Endodermal cell (in vitro differentiated cells): ENCODE measurements around the gene GPC2. TPM values are rescaled to one million over a fixed set of nuclear protein-coding genes. Genes with fewer than 3 reads are reported as not detected.

Experiments
- DNase-seq: peaks from one replicate; pipeline ENCODE4 v3.0.0-alpha.2; 2017
- H3K27ac ChIP-seq: 2 replicates; pipeline ENCODE4 v1.5.1; 2013; ENCODE audit warnings: mild to moderate bottlenecking, low read depth, low read length, moderate library complexity
- H3K27me3 ChIP-seq: 2 replicates; pipeline ENCODE4 v1.6.1; 2013; ENCODE audit warnings: mild to moderate bottlenecking, low read length, moderate library complexity; ENCODE audit not compliant: insufficient read depth, control insufficient read depth, poor library complexity, severe bottlenecking
- H3K36me3 ChIP-seq: 2 replicates; pipeline ENCODE4 v1.7.0; 2013; ENCODE audit warnings: mild to moderate bottlenecking, low read length, moderate library complexity; ENCODE audit not compliant: control insufficient read depth, insufficient read depth
- H3K4me1 ChIP-seq: one replicate; pipeline ENCODE4 v1.7.0; 2013; ENCODE audit warnings: low read length; ENCODE audit not compliant: control insufficient read depth, insufficient read depth
- H3K4me3 ChIP-seq: 2 replicates; pipeline ENCODE4 v1.5.1; 2013; ENCODE audit warnings: mild to moderate bottlenecking, low read length, moderate library complexity
- H3K9ac ChIP-seq: 2 replicates; pipeline ENCODE4 v1.6.1; 2013; ENCODE audit warnings: mild to moderate bottlenecking, low read length, moderate library complexity; ENCODE audit not compliant: poor library complexity, severe bottlenecking; ENCODE audit errors: extremely low read depth
- H3K9me3 ChIP-seq: 2 replicates; pipeline ENCODE4 v1.6.1; 2013; ENCODE audit warnings: mild to moderate bottlenecking, low read length, moderate library complexity; ENCODE audit not compliant: control insufficient read depth
- H3K27ac Mint-ChIP-seq: 2 replicates; pipeline ENCODE4 v1.8.0; 2020; ENCODE audit warnings: mixed read lengths
- H3K27me3 Mint-ChIP-seq: 2 replicates; pipeline ENCODE4 v1.8.0; 2021; ENCODE audit warnings: mild to moderate bottlenecking, mixed read lengths; ENCODE audit not compliant: insufficient read depth
- H3K36me3 Mint-ChIP-seq: 2 replicates; pipeline ENCODE4 v1.8.0; 2020; ENCODE audit warnings: low read depth, mixed read lengths
- H3K4me1 Mint-ChIP-seq: 2 replicates; pipeline ENCODE4 v1.8.0; 2020; ENCODE audit warnings: mixed read lengths
- H3K4me3 Mint-ChIP-seq: 2 replicates; pipeline ENCODE4 v1.8.0; 2020; ENCODE audit warnings: mild to moderate bottlenecking, moderate library complexity, mixed read lengths
- H3K9me3 Mint-ChIP-seq: 2 replicates; pipeline ENCODE4 v1.8.0; 2020; ENCODE audit warnings: mild to moderate bottlenecking, mixed read lengths
- CTCF ChIP-seq: fragments of 200-600 bp; sonication (generic); conservative IDR thresholded peaks from 2 replicates; pipeline ENCODE4 v1.5.0; 2021; ENCODE audit warnings: antibody characterized with exemption, mild to moderate bottlenecking
- WGBS, 2 experiments: methylation state at CpG; one replicate each; pipeline versions ENCODE4 v1.1.5 to v1.1.7; 2013; ENCODE audit warnings: missing lambda C conversion rate in 2 of 2, mixed read lengths in 1 of 2; ENCODE audit not compliant: insufficient coverage in 1 of 2, insufficient read length in 1 of 2; 5-methylcytosine and 5-hydroxymethylcytosine counted together
- total RNA-seq, 2 donors: library from RNA; stranded (reverse); fragmentation: NEBNext Ultra II Directional in 1 of 2; extraction: Animal tissue kit (Norgen Biotek cat#: 25700) in 1 of 2; gene quantifications; 2 replicates in 1 of 2; 3 replicates in 1 of 2; pipeline ENCODE4 v1.2.1, GENCODE V29; 2021

GPC2 gene
- total RNA-seq, 2 donors from 2014 or later, result 39.3 to 56.1 TPM

- Histone ChIP-seq H3K4me3 (no peak overlapping the region), H3K27ac (no peak overlapping the region), H3K36me3 (no peaks in the 10 kb centered on the region), H3K9me3 (no peaks in the 10 kb centered on the region), H3K4me1 (no peaks in the 10 kb centered on the region), H3K9ac (no peak overlapping the region), H3K27me3 (no peaks in the 10 kb centered on the region)
- peaks cover 37% of the 10 kb centered on the region for H3K4me1 Mint-ChIP-seq
- H3K27me3 Mint-ChIP-seq, result peaks cover 24% of the 10 kb centered on the region
- no peak overlapping the region for H3K4me3 Mint-ChIP-seq
- no peak for TF ChIP-seq CTCF
- DNase-seq, result no peak
- H3K36me3 Mint-ChIP-seq, result no peaks in the 10 kb centered on the region
- H3K9me3 Mint-ChIP-seq, result no peaks in the 10 kb centered on the region
- no peak overlapping the region for H3K27ac Mint-ChIP-seq
- 75 to 80% methylated on average over 4 of the region's 5 CpGs for WGBS, 2 experiments
These were observed 35.6 kb upstream of the GPC2 start for GRCh38 chr7:100212631-100213286.

- peak overlapping the region; percentile 9 for H3K27ac Mint-ChIP-seq
- H3K9ac ChIP-seq, result no peak overlapping the region
- peaks cover 37% of the 10 kb centered on the region for H3K4me1 Mint-ChIP-seq
- no peak for DNase-seq
- peaks cover 24% of the 10 kb centered on the region for H3K27me3 Mint-ChIP-seq
- no peak overlapping the region for H3K4me3 Mint-ChIP-seq
- no peak overlapping the region for H3K4me3 ChIP-seq
- TF ChIP-seq CTCF, result no peak
- H3K36me3 ChIP-seq, result no peaks in the 10 kb centered on the region
- H3K36me3 Mint-ChIP-seq, result peaks cover 3% of the 10 kb centered on the region
- 90 to 98% methylated on average over 6 to 7 of the region's 7 CpGs for WGBS, 2 experiments
- no peaks in the 10 kb centered on the region for H3K9me3 Mint-ChIP-seq
- H3K27ac ChIP-seq, result no peak overlapping the region
- no peaks in the 10 kb centered on the region for H3K9me3 ChIP-seq
- H3K4me1 ChIP-seq, result no peaks in the 10 kb centered on the region
- H3K27me3 ChIP-seq, result no peaks in the 10 kb centered on the region
These were observed 34.2 kb upstream of the GPC2 start for GRCh38 chr7:100211342-100211780.

GRCh38 chr7:100210805-100211204, 33.6 kb upstream of the GPC2 start:
- H3K4me3 ChIP-seq, result no peak overlapping the region
- H3K36me3 ChIP-seq, result no peaks in the 10 kb centered on the region
- peaks cover 24% of the 10 kb centered on the region for H3K27me3 Mint-ChIP-seq
- peaks cover 3% of the 10 kb centered on the region for H3K36me3 Mint-ChIP-seq
- no peak overlapping the region for H3K9ac ChIP-seq
- no peaks in the 10 kb centered on the region for H3K9me3 ChIP-seq
- no peak for DNase-seq
- H3K27ac ChIP-seq, result no peak overlapping the region
- no peaks in the 10 kb centered on the region for H3K4me1 ChIP-seq
- no peaks in the 10 kb centered on the region for H3K9me3 Mint-ChIP-seq
- H3K4me1 Mint-ChIP-seq, result peaks cover 37% of the 10 kb centered on the region
- TF ChIP-seq CTCF, result no peak
- no peak overlapping the region for H3K27ac Mint-ChIP-seq
- H3K27me3 ChIP-seq, result no peaks in the 10 kb centered on the region
- WGBS, 2 experiments, result 100% methylated on average over 4 to 5 of the region's 5 CpGs
- H3K4me3 Mint-ChIP-seq, result no peak overlapping the region
